ENCODE data around the gene LIN54.
"Not testable (repeated sequence)": the region's sequence is repeated elsewhere in the genome, so short reads cannot be mapped to it uniquely, and the experiment has no call there.

The LIN54 gene

GRCh38 chr4:83012200-83012686, 1.6 kb upstream of the LIN54 start:
- DNase-seq (ENCODE audit: low read depth) = no peak

- DNase-seq (ENCODE audit: low read depth) = no peak
These were observed 1.1 kb upstream of the LIN54 start for GRCh38 chr4:83011689-83012199.

- DNase-seq (ENCODE audit: low read depth) = no peak
These were observed 507 bp downstream of the LIN54 start for GRCh38 chr4:83010111-83010521.

- DNase-seq (ENCODE audit: low read depth) = no peak
These were observed 1.1 kb downstream of the LIN54 start for GRCh38 chr4:83009529-83009928.

- not testable (repeated sequence) for DNase-seq (ENCODE audit: low read depth)
These were observed 7.4 kb downstream of the LIN54 start for GRCh38 chr4:83003044-83003791.

GRCh38 chr4:83002329-83002728, 8.3 kb downstream of the LIN54 start:
- no peak for DNase-seq (ENCODE audit: low read depth)

GRCh38 chr4:82998898-82999297, 11.7 kb downstream of the LIN54 start:
- DNase-seq (ENCODE audit: low read depth) = no peak

- no peak for DNase-seq (ENCODE audit: low read depth)
These were observed 15.8 kb downstream of the LIN54 start for GRCh38 chr4:82994834-82995233.

- DNase-seq (ENCODE audit: low read depth) = no peak
These were observed 20.8 kb downstream of the LIN54 start for GRCh38 chr4:82989575-82990429.

- DNase-seq (ENCODE audit: low read depth) = no peak
These were observed 22.2 kb downstream of the LIN54 start for GRCh38 chr4:82988323-82988832.

- not testable (repeated sequence) for DNase-seq (ENCODE audit: low read depth)
These were observed 23.1 kb downstream of the LIN54 start for GRCh38 chr4:82987519-82987918.

GRCh38 chr4:82984459-82984858, 26.2 kb downstream of the LIN54 start:
- DNase-seq (ENCODE audit: low read depth) = no peak

GRCh38 chr4:82983444-82983843, 27.2 kb downstream of the LIN54 start:
- DNase-seq (ENCODE audit: low read depth) = no peak

GRCh38 chr4:82981138-82981537, 29.5 kb downstream of the LIN54 start:
- DNase-seq (ENCODE audit: low read depth) = no peak

GRCh38 chr4:82975792-82976191, 34.8 kb downstream of the LIN54 start:
- DNase-seq (ENCODE audit: low read depth) = no peak

GRCh38 chr4:82969414-82969813, 41.2 kb downstream of the LIN54 start:
- DNase-seq (ENCODE audit: low read depth) = no peak

GRCh38 chr4:82968972-82969371, 41.7 kb downstream of the LIN54 start:
- no peak for DNase-seq (ENCODE audit: low read depth)

GRCh38 chr4:82965763-82966162, 44.9 kb downstream of the LIN54 start:
- no peak for DNase-seq (ENCODE audit: low read depth)

- no peak for DNase-seq (ENCODE audit: low read depth)
These were observed 53.6 kb downstream of the LIN54 start for GRCh38 chr4:82957045-82957444.

GRCh38 chr4:82954212-82954611, 56.4 kb downstream of the LIN54 start:
- no peak for DNase-seq (ENCODE audit: low read depth)

- DNase-seq (ENCODE audit: low read depth) = no peak
These were observed 59.4 kb downstream of the LIN54 start for GRCh38 chr4:82951196-82951595.

- DNase-seq (ENCODE audit: low read depth) = no peak
These were observed 61.9 kb downstream of the LIN54 start for GRCh38 chr4:82948647-82949204.

Data from stimulated activated CD8-positive, alpha-beta memory T cell treated with anti-CD3 and anti-CD28 coated beads, Interleukin-4, amount 100 ng/mL, for 24 hours (primary cell).